ENCODE results near the gene PLCD3. TPM values are rescaled to one million over a fixed set of nuclear protein-coding genes. Genes with fewer than 3 reads are reported as not detected.

The PLCD3 gene
- total RNA-seq, 1 donor from 2014 or later: 3.1 TPM

- DNase-seq: peak; percentile 79
Measured at GRCh38 chr17:45098869-45099616, 33.3 kb downstream of the PLCD3 start.

- no peak for DNase-seq
Measured at GRCh38 chr17:45098081-45098868, 34.0 kb downstream of the PLCD3 start.

GRCh38 chr17:45096926-45097325, 35.4 kb downstream of the PLCD3 start:
- DNase-seq: no peak

DNA sequence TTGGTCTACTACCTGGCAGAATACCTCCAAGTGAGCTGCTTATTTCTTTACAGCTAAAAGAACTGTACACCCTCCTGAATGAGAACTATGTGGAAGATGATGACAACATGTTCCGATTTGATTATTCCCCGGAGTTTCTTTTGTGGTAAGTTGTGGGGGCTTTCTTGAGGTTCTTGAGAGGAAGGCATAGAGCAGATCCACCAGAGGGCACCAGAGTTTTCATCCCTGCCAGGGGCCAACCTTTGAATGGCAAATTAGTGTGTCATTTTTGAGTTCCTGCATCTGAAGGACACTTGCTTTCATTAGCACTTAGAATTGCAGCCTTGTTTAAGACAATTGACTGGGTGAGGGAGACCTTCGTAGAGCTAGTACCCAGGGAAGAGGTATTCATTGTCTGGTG, 36.2 kb downstream of the PLCD3 start:
- no peak for DNase-seq

DNA sequence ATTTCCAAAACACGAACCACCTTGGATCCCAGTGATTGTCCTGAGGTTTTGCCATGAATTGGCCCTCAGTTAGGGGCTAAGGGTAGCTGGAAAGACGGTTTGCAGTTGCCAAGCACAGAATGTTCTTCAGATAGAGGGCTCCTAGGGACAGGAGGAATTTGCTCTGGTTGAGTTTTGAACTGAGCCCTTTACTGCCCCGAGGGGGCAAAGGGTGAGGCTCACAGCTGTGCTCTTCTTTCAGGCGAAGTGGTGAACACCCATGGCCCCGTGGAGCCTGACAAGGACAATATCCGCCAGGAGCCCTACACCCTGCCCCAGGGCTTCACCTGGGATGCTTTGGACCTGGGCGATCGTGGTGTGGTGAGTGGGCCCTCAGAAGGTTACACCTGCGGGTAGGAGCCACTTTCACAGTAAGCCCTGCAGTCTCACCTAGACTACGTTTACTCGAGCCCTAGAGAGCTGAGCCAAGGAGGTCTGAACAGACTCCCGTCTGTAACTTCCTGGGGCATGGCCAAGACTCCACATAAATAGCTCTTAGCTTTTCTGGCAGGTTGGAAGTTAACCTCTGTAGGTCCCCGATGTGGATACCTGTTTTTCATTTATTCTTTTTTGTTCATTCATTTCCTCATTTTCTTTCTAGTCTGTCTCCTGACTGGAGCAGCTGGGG, 38.7 kb downstream of the PLCD3 start:
- no peak for DNase-seq

- DNase-seq: peak; percentile 89
Measured at GRCh38 chr17:45092911-45093430, 39.3 kb downstream of the PLCD3 start.

GRCh38 chr17:45091778-45092425, 40.4 kb downstream of the PLCD3 start:
- no peak for DNase-seq

GRCh38 chr17:45090711-45091110, 41.6 kb downstream of the PLCD3 start:
- DNase-seq: no peak

DNA sequence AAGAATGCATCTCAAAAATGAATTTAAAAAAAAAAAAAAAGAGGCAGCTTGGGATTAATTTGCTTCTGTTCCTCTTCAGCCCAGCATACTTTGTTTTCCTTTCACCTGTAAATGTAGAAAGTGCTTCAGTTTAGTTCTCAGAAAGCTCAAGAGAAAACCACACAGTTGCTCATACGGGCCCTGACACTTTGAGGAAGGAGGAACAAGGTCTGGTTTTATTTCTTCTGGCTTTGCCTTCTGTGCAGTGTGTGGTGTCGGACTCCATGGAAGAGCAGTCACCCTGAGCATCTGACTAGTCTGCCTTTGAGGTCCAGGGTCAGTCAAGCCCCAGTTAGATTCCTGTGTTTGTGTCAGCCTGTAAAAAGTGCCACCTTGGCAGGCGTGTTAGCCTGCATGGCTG, 43.6 kb downstream of the PLCD3 start:
- no peak for DNase-seq

- no peak for DNase-seq
Measured at GRCh38 chr17:45087978-45088377, 44.3 kb downstream of the PLCD3 start.

- no peak for DNase-seq
Measured at GRCh38 chr17:45087504-45087975, 44.8 kb downstream of the PLCD3 start.

GRCh38 chr17:45086865-45087503, 45.3 kb downstream of the PLCD3 start:
- DNase-seq: no peak

DNA sequence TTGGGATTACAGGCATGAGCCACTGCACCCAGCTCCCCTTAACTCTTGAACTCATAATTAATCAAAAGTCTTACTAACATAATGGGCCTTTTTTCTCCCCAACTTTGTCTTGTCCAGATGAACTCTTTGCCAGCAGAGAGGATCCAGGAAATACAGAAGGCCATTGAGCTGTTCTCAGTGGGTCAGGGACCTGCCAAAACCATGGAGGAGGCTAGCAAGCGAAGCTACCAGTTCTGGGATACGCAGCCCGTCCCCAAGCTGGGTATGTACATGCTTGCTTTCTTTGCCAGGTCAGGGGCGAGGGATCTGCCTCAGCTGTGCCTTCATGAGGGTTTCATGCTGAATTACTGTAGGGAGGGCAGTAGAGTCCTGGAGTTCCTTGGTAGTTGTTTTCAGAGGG, 45.9 kb downstream of the PLCD3 start:
- DNase-seq: no peak

- no peak for DNase-seq
Measured at GRCh38 chr17:45081047-45081703, 51.1 kb downstream of the PLCD3 start.

GRCh38 chr17:45077643-45078042, 54.7 kb downstream of the PLCD3 start:
- DNase-seq: no peak

DNA sequence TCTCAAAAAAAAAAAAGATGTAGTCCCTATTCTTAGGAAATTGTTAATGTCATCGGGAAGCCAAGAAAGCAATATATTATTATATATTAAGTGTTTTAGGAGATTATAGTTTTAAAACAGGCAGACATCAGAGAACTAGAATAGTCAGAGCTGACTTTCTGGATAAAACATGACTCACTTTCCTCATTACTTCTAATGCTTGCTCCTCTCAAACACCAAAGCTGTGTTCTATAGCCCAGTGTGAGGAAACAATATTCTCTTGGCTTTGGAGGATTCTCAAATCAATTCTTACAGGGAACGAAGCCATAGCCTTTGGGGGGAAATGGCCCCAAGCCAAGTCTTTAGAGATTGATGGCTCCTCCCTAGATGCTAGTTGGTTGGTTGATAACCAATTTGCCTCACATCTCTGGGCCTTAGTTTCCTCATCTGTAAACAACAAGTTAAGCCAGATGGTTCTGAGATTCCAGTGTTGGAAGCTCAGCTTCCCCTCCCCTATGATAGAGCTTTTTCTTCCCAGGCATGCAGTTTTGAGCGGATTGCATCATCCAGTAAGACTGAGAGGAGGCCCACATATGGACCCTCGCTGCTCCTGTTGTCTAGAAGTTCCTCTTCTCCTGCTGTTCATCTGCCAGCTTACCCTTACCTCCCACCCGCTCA, 58.8 kb downstream of the PLCD3 start:
- DNase-seq: no peak

GRCh38 chr17:45070809-45071208, 61.5 kb downstream of the PLCD3 start:
- no peak for DNase-seq

DNA sequence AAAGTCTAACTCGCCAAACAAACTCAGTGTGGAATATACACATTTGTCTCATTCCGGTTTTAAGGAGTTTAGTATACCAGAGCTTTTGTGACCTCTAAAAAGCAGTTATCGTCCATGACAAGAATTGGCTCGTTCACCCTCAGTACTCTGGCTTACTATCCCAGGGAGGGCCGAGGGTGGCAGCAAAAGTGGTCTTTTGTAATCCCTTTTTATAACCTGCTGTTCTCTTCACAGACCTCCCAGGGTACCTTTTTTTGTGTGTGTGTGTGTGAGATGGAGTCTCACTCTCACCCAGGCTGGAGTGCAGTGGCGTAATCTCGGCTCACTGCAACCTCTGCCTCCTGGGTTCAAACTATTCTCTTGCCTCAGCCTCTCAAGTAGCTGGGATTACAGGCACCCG, 62.3 kb downstream of the PLCD3 start:
- DNase-seq: no peak

DNA sequence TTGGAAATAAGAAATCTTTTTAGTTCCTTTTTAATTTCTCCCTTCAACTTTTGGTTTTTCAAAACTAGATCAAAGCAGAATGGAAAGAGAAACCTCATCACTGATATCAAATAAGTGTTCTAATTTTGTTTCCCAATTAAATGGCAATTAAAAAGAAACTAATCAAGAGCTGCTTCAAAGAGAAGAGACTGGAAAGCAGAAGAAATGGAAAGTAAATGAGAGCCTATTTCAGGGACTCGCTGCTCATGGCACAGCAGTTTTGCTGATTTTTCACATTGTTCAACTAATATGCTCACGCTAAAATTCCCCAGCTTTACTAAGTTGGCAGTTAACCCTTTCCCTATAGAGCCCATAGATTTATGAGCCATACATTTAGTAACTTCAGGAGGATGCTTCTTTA, 64.7 kb downstream of the PLCD3 start:
- DNase-seq: no peak

- no peak for DNase-seq
Measured at GRCh38 chr17:45063198-45063597, 69.1 kb downstream of the PLCD3 start.
